HCT116 (cell line): Measurements from ENCODE around the gene SLC19A1. TPM values are rescaled to one million over a fixed set of nuclear protein-coding genes. Genes with fewer than 3 reads are reported as not detected.

Experiments used
- ATAC-seq: fragments of 200-7000 bp; cut with Tn5 transposase; 2 replicates; pipeline ENCODE4 v1.9.1; 2020; ENCODE audit warnings: mild to moderate bottlenecking, moderate library complexity
- BruUV-seq: library from RNA; stranded (reverse); fragments of 400-500 nt; replicated peaks from 2 replicates; lab custom pipeline; 2021; lab: Mats Ljungman, UMichigan
- CTCF ChIA-PET: fragments of 300-600 bp; sonication (Branson Sonifier 250); formaldehyde crosslinking; loops from one replicate; lab custom pipeline; 2021; ENCODE audit warnings: antibody characterized with exemption; lab: Charles Lee
- POLR2A ChIA-PET: fragments of 300-600, 350-600 bp; sonication (Branson Sonifier 250); formaldehyde crosslinking; loops from one replicate; lab custom pipeline; 2021; ENCODE audit warnings: antibody characterized with exemption; lab: Charles Lee
- RAD21 ChIA-PET, 2 experiments: fragments of 300-600 bp; sonication (Branson Sonifier 250); formaldehyde crosslinking; loops; one replicate each; lab custom pipeline; 2023; ENCODE audit warnings: low total read pairs in 2 of 2; ENCODE audit not compliant: uncharacterized antibody in 2 of 2, unreplicated experiment in 2 of 2, low non-redundant PET in 1 of 2; lab: Charles Lee
- DNase-seq: peaks from one replicate; pipeline ENCODE4 v3.0.0-alpha.2; 2010; ENCODE audit warnings: low read depth, low spot score
- H2AFZ ChIP-seq: fragments of 200-600 bp; shearing (Covaris generic), sonication (generic); 2 replicates; pipeline ENCODE4 v1.6.1; 2017; ENCODE audit warnings: low read depth, mixed run types, mixed read lengths, antibody characterized with exemption, low read length; ENCODE audit not compliant: poor library complexity, severe bottlenecking
- H3K27ac ChIP-seq: 2 replicates; pipeline ENCODE4 v1.5.1; 2012; ENCODE audit warnings: low read depth, low read length
- H3K27me3 ChIP-seq: fragments of 200-600 bp; sonication (generic); 2 replicates; pipeline ENCODE4 v1.6.1; 2016; ENCODE audit warnings: mixed run types, low read length, mixed read lengths; ENCODE audit not compliant: insufficient read depth
- H3K36me3 ChIP-seq, 2 experiments: fragments of 200-500 bp in 1 of 2; fragments of 200-600 bp in 1 of 2; sonication (Bioruptor generic) in 1 of 2; sonication (generic) in 1 of 2; 2 replicates each; pipeline versions ENCODE4 v1.5.1 to v1.6.1; 2014 to 2016; ENCODE audit warnings: low read length in 2 of 2, inconsistent platforms in 1 of 2, mixed read lengths in 1 of 2, mixed run types in 1 of 2; ENCODE audit not compliant: insufficient read depth in 2 of 2, control insufficient read depth in 1 of 2
- H3K4me1 ChIP-seq, 2 experiments: fragments of 200-600 bp in 1 of 2; sonication (generic) in 1 of 2; 2 replicates each; pipeline versions ENCODE4 v1.5.1 to v1.6.1; 2012 to 2017; ENCODE audit warnings: low read length in 2 of 2, inconsistent platforms in 1 of 2, mild to moderate bottlenecking in 1 of 2, mixed read lengths in 1 of 2, mixed run types in 1 of 2, moderate library complexity in 1 of 2; ENCODE audit not compliant: insufficient read depth in 2 of 2, control insufficient read depth in 1 of 2
- H3K4me2 ChIP-seq: fragments of 200-600 bp; sonication (generic); 2 replicates; pipeline ENCODE4 v1.6.1; 2017; ENCODE audit warnings: mixed run types, low read length, mixed read lengths
- H3K4me3 ChIP-seq, 2 experiments: fragments of 200-600 bp in 1 of 2; sonication (generic) in 1 of 2; replicated peaks in 1 of 2; 2 replicates each; pipeline ENCODE4 v1.5.1; 2011 to 2016; ENCODE audit warnings: low read length in 2 of 2, control low read depth in 1 of 2, low read depth in 1 of 2, mild to moderate bottlenecking in 1 of 2, mixed read lengths in 1 of 2, mixed run types in 1 of 2
- H3K79me2 ChIP-seq: fragments of 200-600 bp; sonication (generic); 2 replicates; pipeline ENCODE4 v1.6.1; 2017; ENCODE audit warnings: mild to moderate bottlenecking, mixed run types, low read length, moderate library complexity, mixed read lengths; ENCODE audit not compliant: insufficient read depth
- H3K9ac ChIP-seq: fragments of 200-600 bp; sonication (generic); 2 replicates; pipeline ENCODE4 v1.6.1; 2016; ENCODE audit warnings: low read length, mixed read lengths
- H3K9me2 ChIP-seq: fragments of 200-600 bp; sonication (generic), shearing (Covaris generic); 2 replicates; pipeline ENCODE4 v1.6.1; 2017; ENCODE audit warnings: mixed run types, mild to moderate bottlenecking, moderate library complexity; ENCODE audit not compliant: insufficient read depth
- H3K9me3 ChIP-seq, 2 experiments: fragments of 200-500 bp in 1 of 2; fragments of 200-600 bp in 1 of 2; sonication (Bioruptor generic) in 1 of 2; sonication (generic) in 1 of 2; 2 replicates each; pipeline ENCODE4 v1.6.1; 2014 to 2017; ENCODE audit warnings: low read length in 2 of 2, mixed read lengths in 2 of 2, inconsistent platforms in 1 of 2, low read depth in 1 of 2, mild to moderate bottlenecking in 1 of 2, mixed run types in 1 of 2, moderate library complexity in 1 of 2; ENCODE audit not compliant: control insufficient read depth in 1 of 2, insufficient read depth in 1 of 2
- H4K20me1 ChIP-seq: fragments of 200-600 bp; sonication (generic), shearing (Covaris generic); 2 replicates; pipeline ENCODE4 v1.6.1; 2017; ENCODE audit warnings: mixed run types, mild to moderate bottlenecking, moderate library complexity; ENCODE audit not compliant: insufficient read depth
- ATF3 ChIP-seq: IDR thresholded peaks from 2 replicates; pipeline ENCODE4 v1.6.1; 2012
- EGR1 ChIP-seq: IDR thresholded peaks from 2 replicates; pipeline ENCODE4 v1.6.1; 2012; ENCODE audit warnings: low read depth
- EZH2 ChIP-seq: fragments of 200-600 bp; sonication (generic); IDR thresholded peaks from 2 replicates; pipeline ENCODE4 v1.6.1; 2017; ENCODE audit warnings: antibody characterized with exemption, mixed run types
- EZH2phosphoT487 ChIP-seq: fragments of 200-600 bp; IDR thresholded peaks from 2 replicates; pipeline ENCODE4 v1.6.1; 2018; ENCODE audit warnings: antibody characterized with exemption, borderline replicate concordance
- FOSL1 ChIP-seq: IDR thresholded peaks from 2 replicates; pipeline ENCODE4 v1.6.1; 2012; ENCODE audit warnings: low read depth
- POLR2A ChIP-seq: IDR thresholded peaks from 2 replicates; pipeline ENCODE4 v1.7.0; 2011; ENCODE audit warnings: borderline replicate concordance; ENCODE audit not compliant: insufficient read depth, insufficient read length; ENCODE audit errors: extremely low read depth
- REST ChIP-seq: IDR thresholded peaks from 2 replicates; pipeline ENCODE4 v1.6.1; 2012; ENCODE audit warnings: low read depth
- ZFX ChIP-seq: fragments of 450-650 bp; IDR thresholded peaks from 2 replicates; pipeline ENCODE4 v1.6.1; 2017
- ZNF274 ChIP-seq: fragments of 200-500 bp; sonication (Bioruptor generic); IDR thresholded peaks from 2 replicates; pipeline ENCODE4 v1.6.1; 2014; ENCODE audit warnings: mild to moderate bottlenecking, low read depth, low read length, inconsistent platforms
- intact Hi-C: fragments of 100-400 bp; cut with micrococcal nuclease; formaldehyde crosslinking; loops from 2 replicates; pipeline ENCODE4 v1.10.0; 2022
- total RNA-seq: library from RNA; stranded (reverse); gene quantifications from one replicate; pipeline ENCODE4 v1.2.1, GENCODE V29; 2021; ENCODE audit not compliant: unreplicated experiment

Gene SLC19A1
- total RNA-seq, 1 experiment from 2014 or later, result 50.2 TPM

- CTCF ChIA-PET, result interaction anchor here (1.5 kb wide), 1 partner anchor 260 kb away, joined by 4 read pairs; no protein-coding TSS in a partner anchor
- H3K9me2 ChIP-seq, result no peaks in the 10 kb centered on the region
- H4K20me1 ChIP-seq, result no peaks in the 10 kb centered on the region
- no peak for DNase-seq
- H3K9ac ChIP-seq, result no peak overlapping the region
- no TSS peak for BruUV-seq
- H3K9me3 ChIP-seq, result no peaks in the 10 kb centered on the region
- no peak overlapping the region for H3K27ac ChIP-seq
- no peaks in the 10 kb centered on the region for H3K79me2 ChIP-seq
- no peak for TF ChIP-seq EGR1
- no peak for TF ChIP-seq ATF3
- no peak for TF ChIP-seq FOSL1
- no peak for TF ChIP-seq EZH2
- TF ChIP-seq ZNF274, result no peak
- TF ChIP-seq POLR2A, result no peak
- no peak for TF ChIP-seq REST
- no peak for TF ChIP-seq ZFX
- TF ChIP-seq EZH2phosphoT487, result no peak
- TF ChIP-seq, all 23 proteins: peak for 0
- H3K4me1 ChIP-seq, result peaks cover 4 to 18% of the 10 kb centered on the region in 2 experiments; a peak in 2 of 4 replicates
- no peak overlapping the region for H3K4me3 ChIP-seq
- RAD21 ChIA-PET, result no interaction called here
- ATAC-seq, result no peak
- no peak overlapping the region for H3K4me2 ChIP-seq
- intact Hi-C loops, result loop anchor here (5.0 to 10.0 kb wide), 2 partner anchors 325 to 367 kb away; no protein-coding TSS in a partner anchor
- peaks cover 4% of the 10 kb centered on the region; the same call in 1 of the 2 replicates for H3K27me3 ChIP-seq
- POLR2A ChIA-PET, result no interaction called here
- H2AFZ ChIP-seq, result no peak overlapping the region
- H3K36me3 ChIP-seq, result no peaks in the 10 kb centered on the region
These were observed 15.4 kb upstream of the SLC19A1 start for GRCh38 chr21:45557616-45558043.
